MM.1S (cell line): ENCODE data around the gene SCGB2B2.

Source experiments
- EZH2 ChIP-seq: fragments of 300-600 bp; sonication (generic); optimal IDR thresholded peaks from 2 replicates; pipeline ENCODE3; 2017; ENCODE audit warnings: low read depth, mild to moderate bottlenecking, antibody characterized with exemption, low read length, mixed read lengths
- TF ChIP-seq, protein P1 (sequence below): fragments of 300-600 bp; sonication (generic); IDR thresholded peaks from 2 replicates; pipeline ENCODE4 v1.5.1; 2016; ENCODE audit warnings: antibody characterized with exemption, low read length, mixed read lengths

DNA sequence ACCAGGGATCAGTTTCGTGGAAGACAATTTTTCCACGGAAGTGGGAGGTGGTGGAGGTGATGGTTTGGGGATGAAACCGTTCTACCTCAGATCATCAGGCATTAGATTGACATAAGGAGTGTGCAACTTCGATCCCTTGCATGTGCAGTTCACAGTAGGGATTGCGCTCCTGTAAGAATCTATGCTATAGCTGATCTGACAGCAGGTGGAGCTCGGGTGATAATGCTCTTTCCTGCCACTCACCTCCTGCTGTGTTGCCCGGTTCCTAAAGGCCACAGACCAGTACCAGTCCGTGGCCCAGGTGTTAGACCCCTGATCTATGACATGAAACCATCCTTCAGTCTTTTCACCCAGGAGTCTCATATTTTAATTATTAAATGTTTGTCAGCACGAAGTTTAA lies 4.5 kb upstream of the SCGB2B2 start:
- TF ChIP-seq, protein P1, sequence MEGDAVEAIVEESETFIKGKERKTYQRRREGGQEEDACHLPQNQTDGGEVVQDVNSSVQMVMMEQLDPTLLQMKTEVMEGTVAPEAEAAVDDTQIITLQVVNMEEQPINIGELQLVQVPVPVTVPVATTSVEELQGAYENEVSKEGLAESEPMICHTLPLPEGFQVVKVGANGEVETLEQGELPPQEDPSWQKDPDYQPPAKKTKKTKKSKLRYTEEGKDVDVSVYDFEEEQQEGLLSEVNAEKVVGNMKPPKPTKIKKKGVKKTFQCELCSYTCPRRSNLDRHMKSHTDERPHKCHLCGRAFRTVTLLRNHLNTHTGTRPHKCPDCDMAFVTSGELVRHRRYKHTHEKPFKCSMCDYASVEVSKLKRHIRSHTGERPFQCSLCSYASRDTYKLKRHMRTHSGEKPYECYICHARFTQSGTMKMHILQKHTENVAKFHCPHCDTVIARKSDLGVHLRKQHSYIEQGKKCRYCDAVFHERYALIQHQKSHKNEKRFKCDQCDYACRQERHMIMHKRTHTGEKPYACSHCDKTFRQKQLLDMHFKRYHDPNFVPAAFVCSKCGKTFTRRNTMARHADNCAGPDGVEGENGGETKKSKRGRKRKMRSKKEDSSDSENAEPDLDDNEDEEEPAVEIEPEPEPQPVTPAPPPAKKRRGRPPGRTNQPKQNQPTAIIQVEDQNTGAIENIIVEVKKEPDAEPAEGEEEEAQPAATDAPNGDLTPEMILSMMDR = no peak
- TF ChIP-seq EZH2 = no peak
